Kidney (tissue), 14 donors: ENCODE measurements around the gene TRNP1. TPM values are rescaled to one million over a fixed set of nuclear protein-coding genes. Genes with fewer than 3 reads are reported as not detected.

Experiments
- DNase-seq, 5 donors: peaks; one replicate each; pipeline ENCODE4 v3.0.0-alpha.2; 2013 to 2020
- FAIRE-seq: peaks from 2 replicates; lab custom pipeline; 2012; peaks lifted over from hg19 to GRCh38; lab: Jason Lieb, UNC
- H3K27ac ChIP-seq, 2 donors: one replicate each; pipeline ENCODE4 v1.7.0; 2013; ENCODE audit warnings: low read depth in 2 of 2, low read length in 2 of 2, inconsistent platforms in 1 of 2
- H3K27me3 ChIP-seq: one replicate; pipeline ENCODE4 v1.7.1; 2013; ENCODE audit warnings: low read length, inconsistent platforms; ENCODE audit not compliant: control insufficient read depth, insufficient read depth
- H3K36me3 ChIP-seq, 3 donors: one replicate each; pipeline versions ENCODE4 v1.7.0 to v1.7.1; 2013; ENCODE audit warnings: low read length in 3 of 3, control low read depth in 1 of 3, inconsistent platforms in 1 of 3; ENCODE audit not compliant: insufficient read depth in 3 of 3, control insufficient read depth in 2 of 3
- H3K4me1 ChIP-seq, 3 donors: one replicate each; pipeline versions ENCODE4 v1.7.0 to v1.7.1; 2013; ENCODE audit warnings: low read length in 3 of 3, inconsistent platforms in 1 of 3, low read depth in 1 of 3; ENCODE audit not compliant: control insufficient read depth in 2 of 3, insufficient read depth in 2 of 3
- H3K4me3 ChIP-seq, 3 donors: one replicate each; pipeline versions ENCODE4 v1.7.0 to v1.8.1; 2013; ENCODE audit warnings: low read length in 3 of 3, control low read depth in 1 of 3, inconsistent platforms in 1 of 3
- H3K9ac ChIP-seq, 3 donors: one replicate each; pipeline versions ENCODE4 v1.7.0 to v1.7.1; 2013; ENCODE audit warnings: low read length in 3 of 3, control low read depth in 1 of 3, inconsistent platforms in 1 of 3
- H3K9me3 ChIP-seq, 3 donors: one replicate each; pipeline versions ENCODE4 v1.7.0 to v1.7.1; 2013; ENCODE audit warnings: low read length in 3 of 3, control low read depth in 1 of 3, inconsistent platforms in 1 of 3; ENCODE audit not compliant: control insufficient read depth in 2 of 3, insufficient read depth in 1 of 3
- intact Hi-C: fragments of 100-400 bp; cut with DNase I; formaldehyde crosslinking; loops from one replicate; pipeline ENCODE4 v1.11.1; 2022
- polyA plus RNA-seq: library from polyadenylated mRNA; stranded (reverse); fragments of 350-450 nt; fragmentation: Illumina TruSeq; extraction: RNeasy Lipid Tissue Mini Kit (QIAGEN cat#74804); gene quantifications from one replicate; pipeline ENCODE4 v1.2.3, GENCODE V29; 2014; ENCODE audit warnings: low read depth, low replicate concordance; ENCODE audit not compliant: insufficient read depth
- total RNA-seq: library from RNA; stranded (reverse); fragmentation: NEBNext Ultra II Directional; extraction: Animal tissue kit (Norgen Biotek cat#: 25700); gene quantifications from one replicate; pipeline ENCODE4 v1.2.1, GENCODE V29; 2021
- TF ChIP-seq, protein P1 (sequence below): IDR thresholded peaks from 3 replicates; pipeline ENCODE4 v1.5.1; 2012; ENCODE audit warnings: mild to moderate bottlenecking, moderate library complexity, borderline replicate concordance; ENCODE audit not compliant: insufficient read depth; ENCODE audit errors: extremely low read depth
- donor health status: control.
- donor health status: control.
- donor health status: control.
- donor health status: control.
- donor health status: control.
- donor health status: DM: yes; HTN: yes; CAD: no.
- donor health status: Normal renal cell carcinoma (clear cell type).

TRNP1 gene
- total and polyA plus RNA-seq, 2 donors from 2014 or later = 33.0 to 38.3 TPM

DNA sequence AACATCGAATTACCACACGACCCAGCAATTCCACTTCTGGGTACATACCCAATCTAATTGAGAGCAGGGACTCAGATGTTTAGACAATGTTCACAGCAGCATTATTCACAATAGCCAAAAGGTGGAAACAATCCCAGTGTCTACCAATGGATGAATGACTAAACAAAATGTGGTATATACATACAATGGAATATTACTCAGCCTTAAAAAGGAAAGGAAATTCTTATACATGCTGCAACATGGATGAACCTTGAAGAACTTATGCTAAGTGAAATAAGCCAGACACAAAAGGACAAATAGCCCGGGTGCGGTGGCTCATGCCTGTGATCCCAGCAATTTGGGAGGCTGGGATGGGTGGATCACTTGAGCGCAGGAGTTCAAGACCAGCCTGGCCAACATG, 40.1 kb upstream of the TRNP1 start:
- H3K9me3 ChIP-seq = peaks cover 0 to 3% (median 0%) of the 10 kb centered on the region in 3 donors
- TF ChIP-seq, protein P1, sequence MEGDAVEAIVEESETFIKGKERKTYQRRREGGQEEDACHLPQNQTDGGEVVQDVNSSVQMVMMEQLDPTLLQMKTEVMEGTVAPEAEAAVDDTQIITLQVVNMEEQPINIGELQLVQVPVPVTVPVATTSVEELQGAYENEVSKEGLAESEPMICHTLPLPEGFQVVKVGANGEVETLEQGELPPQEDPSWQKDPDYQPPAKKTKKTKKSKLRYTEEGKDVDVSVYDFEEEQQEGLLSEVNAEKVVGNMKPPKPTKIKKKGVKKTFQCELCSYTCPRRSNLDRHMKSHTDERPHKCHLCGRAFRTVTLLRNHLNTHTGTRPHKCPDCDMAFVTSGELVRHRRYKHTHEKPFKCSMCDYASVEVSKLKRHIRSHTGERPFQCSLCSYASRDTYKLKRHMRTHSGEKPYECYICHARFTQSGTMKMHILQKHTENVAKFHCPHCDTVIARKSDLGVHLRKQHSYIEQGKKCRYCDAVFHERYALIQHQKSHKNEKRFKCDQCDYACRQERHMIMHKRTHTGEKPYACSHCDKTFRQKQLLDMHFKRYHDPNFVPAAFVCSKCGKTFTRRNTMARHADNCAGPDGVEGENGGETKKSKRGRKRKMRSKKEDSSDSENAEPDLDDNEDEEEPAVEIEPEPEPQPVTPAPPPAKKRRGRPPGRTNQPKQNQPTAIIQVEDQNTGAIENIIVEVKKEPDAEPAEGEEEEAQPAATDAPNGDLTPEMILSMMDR = no peak
- DNase-seq (no peak), FAIRE-seq (no peak)
- no peak overlapping the region for H3K9ac ChIP-seq
- intact Hi-C loops = no loop called here
- no peaks in the 10 kb centered on the region for H3K27me3 ChIP-seq
- no peaks in the 10 kb centered on the region for H3K4me1 ChIP-seq
- no peak overlapping the region for H3K27ac ChIP-seq
- no peak overlapping the region for H3K4me3 ChIP-seq
- peaks cover 0 to 3% (median 0%) of the 10 kb centered on the region in 3 donors for H3K36me3 ChIP-seq

DNA sequence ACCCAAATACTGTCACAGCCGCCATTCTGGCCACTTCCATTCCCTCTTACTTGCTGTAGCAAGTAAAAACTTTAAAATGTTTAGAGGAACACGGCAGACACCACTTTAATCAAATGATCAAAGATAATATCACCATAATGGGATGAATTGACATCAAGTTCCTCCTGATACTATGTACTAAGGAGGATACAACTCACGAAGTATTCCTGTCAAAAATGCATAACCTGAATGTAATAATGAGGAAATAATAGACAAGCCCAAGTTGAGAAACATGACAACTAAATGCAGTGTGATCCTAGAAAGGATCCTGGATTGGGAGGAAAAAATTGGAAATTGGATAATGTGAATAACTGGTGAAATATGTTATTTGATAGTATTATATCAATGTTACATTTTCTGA, 37.2 kb upstream of the TRNP1 start:
- no peak overlapping the region for H3K4me3 ChIP-seq
- peaks cover 3% of the 10 kb centered on the region for H3K27me3 ChIP-seq
- peaks cover 0 to 3% (median 0%) of the 10 kb centered on the region in 3 donors for H3K9me3 ChIP-seq
- peaks cover 0 to 3% (median 0%) of the 10 kb centered on the region in 3 donors for H3K36me3 ChIP-seq
- TF ChIP-seq, protein P1 = no peak
- peaks cover 0 to 4% (median 0%) of the 10 kb centered on the region in 3 donors for H3K4me1 ChIP-seq
- no peak overlapping the region for H3K9ac ChIP-seq
- DNase-seq (no peak), FAIRE-seq (no peak)
- H3K27ac ChIP-seq = no peak overlapping the region
- intact Hi-C loops = no loop called here

DNA sequence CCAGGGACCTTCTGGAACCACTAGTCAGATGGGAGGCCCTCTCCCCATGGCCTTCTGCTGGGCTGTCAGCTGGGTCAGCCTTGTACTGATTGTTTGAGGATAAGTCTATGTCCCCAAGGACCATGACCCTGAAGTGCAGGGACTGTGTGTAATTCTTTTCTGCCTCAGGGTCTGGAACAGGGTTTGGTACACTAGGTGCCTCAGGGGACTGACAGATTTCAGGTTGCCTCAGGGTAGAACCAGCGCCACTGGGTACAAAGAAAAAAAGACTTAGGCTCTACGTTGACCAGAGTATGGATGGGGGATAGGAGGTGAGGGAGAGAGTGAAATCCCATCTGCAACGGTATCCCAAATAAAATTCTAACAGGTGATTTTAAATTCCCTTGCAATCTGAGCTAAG, 36.2 kb upstream of the TRNP1 start:
- no peak for DNase-seq
- intact Hi-C loops = no loop called here
- Histone ChIP-seq H3K27me3 (peaks cover 3% of the 10 kb centered on the region), H3K9me3 (peaks cover 0 to 3% (median 0%) of the 10 kb centered on the region in 3 donors), H3K27ac (no peak overlapping the region), H3K9ac (no peak overlapping the region), H3K4me3 (no peak overlapping the region), H3K36me3 (no peaks in the 10 kb centered on the region), H3K4me1 (peaks cover 0 to 4% (median 0%) of the 10 kb centered on the region in 3 donors)
- TF ChIP-seq, protein P1 = no peak
- FAIRE-seq = no peak

DNA sequence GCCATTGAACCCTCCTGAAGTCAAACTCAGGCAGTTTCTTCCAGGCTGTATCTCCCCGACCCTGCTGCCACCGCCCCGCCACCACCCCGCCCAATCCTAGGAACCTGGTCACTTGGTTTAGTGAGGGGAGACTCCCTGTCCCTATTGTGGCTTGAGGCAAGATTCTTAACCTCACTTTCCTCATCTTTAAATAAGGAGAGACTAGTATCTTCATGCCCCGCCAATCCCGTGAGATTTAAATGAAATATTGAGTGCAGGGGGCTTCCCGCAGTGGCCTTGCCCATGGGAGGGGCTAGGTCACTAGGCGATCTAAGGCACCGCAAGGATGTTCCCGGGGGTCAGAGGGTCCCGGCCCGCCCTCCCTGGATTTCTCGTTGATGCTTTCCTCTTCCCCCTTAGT, 34.2 kb upstream of the TRNP1 start:
- Histone ChIP-seq H3K27me3 (peaks cover 3% of the 10 kb centered on the region), H3K36me3 (no peaks in the 10 kb centered on the region), H3K27ac (no peak overlapping the region), H3K4me3 (peak overlapping the region in 2 of 3 donors; percentile 71 to 85), H3K4me1 (peaks cover 0 to 4% (median 0%) of the 10 kb centered on the region in 3 donors), H3K9me3 (peaks cover 0 to 3% (median 0%) of the 10 kb centered on the region in 3 donors), H3K9ac (peak overlapping the region in 2 of 3 donors; percentile 6 to 82)
- DNase-seq = no peak
- no peak for FAIRE-seq
- intact Hi-C loops = no loop called here
- TF ChIP-seq, protein P1 = no peak
